GM18508 (cell line): Measurements from ENCODE around the gene NSF.

ENCODE experiments used
- ATAC-seq: cut with Tn5 transposase; IDR thresholded peaks from one replicate; pipeline ENCODE4 v1.9.1; 2021; ENCODE audit warnings: moderate number of reproducible peaks; ENCODE audit not compliant: insufficient read depth, unreplicated experiment

The NSF gene

DNA sequence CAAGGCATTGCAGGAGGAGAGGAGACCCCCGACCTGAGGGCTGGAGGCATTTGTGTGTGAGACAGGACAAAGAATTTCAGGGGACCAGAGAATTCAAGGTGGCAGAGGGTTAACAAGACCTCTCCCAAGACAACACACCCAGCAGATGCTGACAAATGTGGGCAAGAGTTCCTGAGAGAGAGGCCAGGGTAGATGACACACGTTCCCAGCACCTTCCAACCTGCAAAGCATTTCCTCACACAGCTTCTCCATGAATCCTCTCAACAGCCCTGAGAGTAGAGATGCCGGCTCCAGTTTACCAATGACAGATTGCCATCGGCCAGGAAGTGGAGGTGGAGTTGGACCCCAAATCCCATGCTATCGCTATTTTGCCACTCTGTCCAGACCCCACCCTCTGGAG lies 203.1 kb downstream of the NSF start:
- no peak for ATAC-seq

DNA sequence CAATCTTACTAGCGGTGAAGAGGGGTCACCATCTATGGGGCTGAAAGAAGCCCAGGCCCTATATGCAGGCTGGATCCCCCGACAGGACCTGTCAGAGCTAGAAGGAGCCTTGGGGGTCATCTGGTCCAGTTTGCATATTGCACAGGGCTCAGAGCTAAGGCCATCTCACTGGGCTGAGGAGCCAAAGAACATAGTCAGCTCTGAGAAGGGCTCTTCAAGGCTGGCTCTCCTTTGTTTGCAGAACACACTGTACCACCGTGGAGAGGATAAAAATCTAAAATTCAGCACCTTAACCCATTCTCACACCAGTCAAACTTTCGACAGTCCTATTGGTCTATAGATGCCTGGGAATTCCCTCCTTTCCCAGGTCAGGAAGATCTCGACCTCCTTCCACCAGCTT lies 203.8 kb downstream of the NSF start:
- ATAC-seq = no peak

DNA sequence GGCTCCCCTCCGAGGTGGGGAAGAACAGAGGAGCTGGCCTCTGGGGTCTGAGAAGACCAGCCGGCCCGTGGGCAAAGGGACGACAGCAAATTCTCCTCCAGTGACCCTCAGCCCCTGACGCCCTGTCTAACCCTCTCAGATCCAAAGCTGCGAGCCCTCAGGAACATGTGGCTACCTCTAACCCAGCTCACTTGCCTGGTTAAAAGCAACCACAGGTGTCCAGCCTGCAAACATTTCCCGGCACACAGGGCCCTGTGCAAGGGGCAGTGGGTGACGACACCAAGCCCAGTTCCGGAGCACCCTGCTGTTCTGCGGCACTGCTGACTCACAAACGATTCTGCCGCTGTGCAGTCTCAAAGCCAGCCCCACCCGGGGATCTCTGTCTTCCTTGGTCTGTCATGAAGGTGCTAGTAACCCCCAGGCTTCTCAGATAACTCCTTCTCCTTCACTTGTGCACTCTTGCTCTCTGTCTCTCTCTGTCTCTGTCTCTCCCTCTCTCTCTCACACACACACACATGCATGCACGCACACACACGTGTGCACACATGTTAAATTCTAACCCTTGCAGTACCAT lies 205.0 kb downstream of the NSF start:
- no peak for ATAC-seq

DNA sequence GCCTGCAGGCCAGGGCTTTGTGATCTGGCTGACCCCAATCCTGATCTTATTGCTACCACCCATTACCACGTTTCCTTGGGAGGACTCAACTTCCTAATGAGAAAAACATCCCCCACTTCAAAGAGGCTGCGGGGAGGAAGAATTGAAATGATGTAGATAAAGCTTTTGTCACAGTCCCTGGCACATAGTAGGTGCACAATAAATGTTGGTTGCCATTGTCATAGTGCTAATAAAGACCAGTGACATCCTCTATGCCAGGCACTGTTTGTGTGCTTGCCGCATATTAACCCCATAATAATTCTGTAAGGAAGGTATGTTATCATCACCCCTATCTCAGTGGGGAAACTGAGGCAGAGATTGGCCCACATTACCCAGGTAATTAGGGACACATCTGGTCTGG lies 205.6 kb downstream of the NSF start:
- ATAC-seq = no peak

DNA sequence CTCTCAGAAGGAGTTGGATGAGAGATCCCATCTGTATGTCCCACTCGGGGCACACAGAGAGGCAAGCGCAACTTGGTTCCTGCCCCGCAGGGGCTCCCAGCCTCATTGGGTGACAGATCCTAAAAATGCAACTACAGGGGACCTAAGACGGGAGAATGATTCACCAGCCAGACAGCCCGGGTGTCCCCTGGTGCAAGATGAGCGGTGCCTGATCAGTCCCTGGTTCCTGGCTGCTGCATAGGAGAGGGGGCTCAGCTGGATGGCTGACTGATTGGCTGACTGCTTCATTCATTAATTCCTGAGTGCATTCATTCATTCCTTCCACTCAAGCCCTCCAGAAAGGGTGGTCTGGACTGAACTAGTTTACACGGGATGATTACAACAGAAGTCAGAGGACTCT lies 206.1 kb downstream of the NSF start:
- ATAC-seq = no peak

DNA sequence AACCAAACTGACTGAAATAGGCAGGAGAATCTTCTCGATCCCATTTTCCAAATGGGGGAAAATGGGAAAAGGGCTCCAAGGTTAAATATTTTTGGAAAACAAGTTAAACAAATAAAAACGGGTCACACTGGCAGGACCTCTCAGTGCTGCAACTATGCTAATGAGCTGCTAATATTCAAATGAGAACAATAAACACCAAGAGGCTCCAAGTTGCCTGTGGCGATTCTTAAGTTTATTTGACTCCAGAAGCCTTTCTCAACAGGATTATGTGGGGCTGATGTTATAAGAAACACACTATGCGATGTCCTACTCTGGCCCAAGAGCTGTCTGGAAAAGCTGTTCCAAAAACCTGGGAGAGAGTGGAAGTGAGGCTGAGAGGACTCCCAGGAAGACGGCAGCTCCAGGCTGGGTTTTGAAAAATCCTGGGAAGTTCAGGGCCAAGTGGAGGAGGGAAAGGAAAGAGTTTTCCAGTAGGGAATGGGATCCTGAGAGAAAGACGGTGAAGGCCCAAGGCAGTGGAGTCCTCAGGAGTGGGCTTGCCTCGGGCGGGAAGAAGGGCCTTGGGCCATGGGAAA lies 206.6 kb downstream of the NSF start:
- no peak for ATAC-seq

DNA sequence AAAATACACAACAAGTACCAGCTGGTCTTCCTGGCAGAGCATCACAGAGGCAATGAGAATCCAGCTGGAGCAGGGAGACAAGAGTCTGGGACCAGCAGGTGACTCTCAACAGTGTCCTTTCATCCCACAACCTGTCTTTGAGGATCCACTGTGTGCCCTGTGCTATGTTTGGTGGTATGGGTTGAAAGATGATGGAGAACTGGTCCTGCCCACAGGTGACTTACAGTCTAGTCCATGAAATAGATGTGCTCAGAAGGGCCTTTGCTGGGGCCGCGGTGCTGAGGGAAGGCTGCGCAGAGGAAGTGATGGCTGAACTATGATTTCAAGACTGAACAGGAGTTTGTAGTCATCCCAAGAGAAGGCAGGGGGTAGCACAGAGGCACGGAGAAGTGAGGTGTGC lies 210.1 kb downstream of the NSF start:
- no peak for ATAC-seq

DNA sequence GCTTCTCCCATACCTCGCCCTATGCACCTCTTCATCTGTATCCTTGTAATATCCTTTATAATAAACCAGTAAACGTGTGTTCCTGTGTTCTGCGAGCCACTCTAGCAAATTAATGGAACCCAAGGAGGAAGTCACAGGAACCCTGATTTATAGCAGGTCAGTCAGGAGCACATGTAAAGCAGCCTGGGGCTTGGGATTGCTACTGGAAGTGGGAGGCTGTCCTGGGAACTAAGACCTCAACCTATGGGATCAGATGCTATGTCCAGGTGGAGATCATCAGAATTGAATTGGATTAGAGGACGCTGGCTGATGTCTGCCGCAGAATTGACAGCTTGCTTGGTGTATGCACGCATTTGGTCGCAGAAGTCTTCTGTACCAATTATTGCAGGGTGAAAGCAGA lies 212.3 kb downstream of the NSF start:
- no peak for ATAC-seq

DNA sequence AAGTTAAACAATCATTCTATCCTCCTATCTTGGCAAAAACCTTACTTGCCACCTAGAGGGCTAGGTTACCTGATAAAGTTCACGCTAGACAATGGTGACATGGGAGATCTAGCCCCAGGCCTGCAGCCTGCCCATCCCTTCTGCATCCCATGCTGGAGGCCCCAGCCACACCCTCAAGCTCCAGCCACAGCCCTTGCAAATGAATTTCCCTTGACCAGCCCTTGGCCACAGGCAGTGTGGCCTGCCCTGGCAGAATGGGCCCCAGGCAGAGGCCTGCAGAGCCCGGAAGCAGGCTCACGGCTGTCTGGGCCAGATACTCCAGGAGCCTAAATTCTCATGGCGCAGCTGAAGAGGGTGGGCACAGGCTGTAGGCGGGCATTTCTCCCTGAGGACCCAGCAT lies 213.1 kb downstream of the NSF start:
- no peak for ATAC-seq

DNA sequence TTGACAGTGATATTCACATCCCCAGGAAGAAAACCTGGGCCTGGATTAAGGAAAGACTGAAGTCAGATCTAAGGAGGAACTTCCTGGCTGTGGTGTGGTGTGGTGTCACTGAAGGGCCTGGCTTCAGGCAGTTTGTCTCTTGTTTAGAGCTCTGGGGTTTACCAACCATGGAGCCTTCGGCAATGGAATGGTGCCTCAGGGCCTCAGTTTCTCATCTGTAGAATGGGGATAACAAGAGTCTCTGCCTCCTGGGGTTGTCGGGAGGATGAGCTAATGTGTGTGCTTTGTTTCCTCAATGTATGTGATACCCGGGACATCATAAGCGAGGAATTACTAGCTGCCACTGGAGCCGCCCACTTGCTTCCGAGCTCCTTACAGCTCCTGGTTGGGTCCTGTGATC lies 215.3 kb downstream of the NSF start:
- no peak for ATAC-seq
